Measurements from ENCODE around the gene ATE1.
"Not testable (repeated sequence)": the region's sequence is repeated elsewhere in the genome, so short reads cannot be mapped to it uniquely, and the experiment has no call there.

DNA sequence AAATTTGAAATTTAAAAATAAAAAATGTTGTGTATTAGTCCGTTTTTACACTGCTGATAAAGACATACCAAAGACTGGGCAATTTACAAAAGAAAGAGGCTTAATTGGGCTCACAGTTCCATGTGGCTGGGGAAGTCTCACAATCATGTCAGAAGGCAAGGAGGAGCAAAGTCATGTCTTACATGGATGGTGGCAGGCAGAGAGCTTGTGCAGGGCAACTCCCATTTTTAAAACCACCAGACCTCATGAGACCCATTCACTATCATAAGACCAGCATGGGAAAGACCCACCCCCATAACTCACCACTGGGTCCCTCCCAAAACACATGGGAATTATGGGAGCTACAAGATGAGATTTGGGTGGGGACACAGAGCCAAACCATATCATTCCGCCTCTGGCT is 172.3 kb downstream of the ATE1 start:
- TF ChIP-seq CTCF, POLR2A (IDR thresholded peaks at IDR 0.05): not testable (repeated sequence)

Data from uterus (tissue), 2 donors.